Liver (tissue), 3 donors: Measurements from ENCODE around the gene ISG15.

Experiments
- ATF3 ChIP-seq: IDR thresholded peaks from 2 replicates; pipeline ENCODE4 v1.6.1; 2016; ENCODE audit warnings: antibody characterized with exemption
- CTCF ChIP-seq: fragments of 150-350 bp; IDR thresholded peaks from 2 replicates; pipeline ENCODE4 v1.5.1; 2017; ENCODE audit warnings: improper control_type of control experiment, low read depth, low read length; ENCODE audit not compliant: missing input control
- EGR1 ChIP-seq, 2 donors: IDR thresholded peaks; 2 replicates each; pipeline ENCODE4 v1.6.1; 2016 to 2018; ENCODE audit warnings: antibody characterized with exemption in 2 of 2, low read depth in 2 of 2
- GABPA ChIP-seq, 2 donors: IDR thresholded peaks in 1 of 2; conservative IDR thresholded peaks in 1 of 2; 2 replicates each; pipeline ENCODE4 v1.6.1; 2016; ENCODE audit warnings: antibody characterized with exemption in 2 of 2, mild to moderate bottlenecking in 1 of 2, moderate library complexity in 1 of 2
- MAX ChIP-seq: IDR thresholded peaks from 2 replicates; pipeline ENCODE4 v1.6.1; 2016; ENCODE audit warnings: antibody characterized with exemption
- NR2F2 ChIP-seq: IDR thresholded peaks from 2 replicates; pipeline ENCODE4 v1.6.1; 2016; ENCODE audit warnings: antibody characterized with exemption
- RAD21 ChIP-seq, 2 donors: IDR thresholded peaks; 2 replicates each; pipeline ENCODE4 v1.6.1; 2016; ENCODE audit warnings: antibody characterized with exemption in 2 of 2, mild to moderate bottlenecking in 2 of 2
- REST ChIP-seq: IDR thresholded peaks from 2 replicates; pipeline ENCODE4 v1.6.1; 2016; ENCODE audit warnings: antibody characterized with exemption, mild to moderate bottlenecking
- SP1 ChIP-seq: IDR thresholded peaks from 2 replicates; pipeline ENCODE4 v1.6.1; 2018; ENCODE audit warnings: antibody characterized with exemption, mild to moderate bottlenecking
- TAF1 ChIP-seq: conservative IDR thresholded peaks from 2 replicates; pipeline ENCODE4 v1.6.1; 2016; ENCODE audit warnings: antibody characterized with exemption, mild to moderate bottlenecking
- YY1 ChIP-seq: IDR thresholded peaks from 2 replicates; pipeline ENCODE4 v1.6.1; 2016; ENCODE audit warnings: antibody characterized with exemption, mild to moderate bottlenecking
- ZBTB33 ChIP-seq: IDR thresholded peaks from 2 replicates; pipeline ENCODE4 v1.6.1; 2016; ENCODE audit warnings: antibody characterized with exemption
- donor health status: healthy.
- donor health status: healthy.

GRCh38 chr1:998995-999724 lies 14.1 kb upstream of the ISG15 start:
- TF ChIP-seq EGR1 (IDR thresholded peaks at IDR 0.05; ENCODE audit: low read depth in 2 of 2) (no peak), TAF1 (no peak), CTCF (no peak), REST (no peak), MAX (no peak), GABPA (IDR thresholded peaks at IDR 0.05 in 1 of 2, conservative IDR thresholded peaks at IDR 0.05 in 1 of 2) (no peak), YY1 (no peak), SP1 (no peak), ATF3 (no peak), RAD21 (IDR thresholded peaks at IDR 0.05) (no peak), NR2F2 (no peak), ZBTB33 (no peak)
